GM20000 (cell line): ENCODE data around the gene OSCP1.

ENCODE experiments used
- DNase-seq: peaks from one replicate; pipeline ENCODE4 v3.0.0; 2012; ENCODE audit warnings: low spot score
- TF ChIP-seq, protein P1 (sequence below): IDR thresholded peaks from 2 replicates; pipeline ENCODE4 v1.5.1; 2012; ENCODE audit warnings: mild to moderate bottlenecking, control low read depth; ENCODE audit errors: extremely low read depth, missing control alignments

Gene OSCP1

DNA sequence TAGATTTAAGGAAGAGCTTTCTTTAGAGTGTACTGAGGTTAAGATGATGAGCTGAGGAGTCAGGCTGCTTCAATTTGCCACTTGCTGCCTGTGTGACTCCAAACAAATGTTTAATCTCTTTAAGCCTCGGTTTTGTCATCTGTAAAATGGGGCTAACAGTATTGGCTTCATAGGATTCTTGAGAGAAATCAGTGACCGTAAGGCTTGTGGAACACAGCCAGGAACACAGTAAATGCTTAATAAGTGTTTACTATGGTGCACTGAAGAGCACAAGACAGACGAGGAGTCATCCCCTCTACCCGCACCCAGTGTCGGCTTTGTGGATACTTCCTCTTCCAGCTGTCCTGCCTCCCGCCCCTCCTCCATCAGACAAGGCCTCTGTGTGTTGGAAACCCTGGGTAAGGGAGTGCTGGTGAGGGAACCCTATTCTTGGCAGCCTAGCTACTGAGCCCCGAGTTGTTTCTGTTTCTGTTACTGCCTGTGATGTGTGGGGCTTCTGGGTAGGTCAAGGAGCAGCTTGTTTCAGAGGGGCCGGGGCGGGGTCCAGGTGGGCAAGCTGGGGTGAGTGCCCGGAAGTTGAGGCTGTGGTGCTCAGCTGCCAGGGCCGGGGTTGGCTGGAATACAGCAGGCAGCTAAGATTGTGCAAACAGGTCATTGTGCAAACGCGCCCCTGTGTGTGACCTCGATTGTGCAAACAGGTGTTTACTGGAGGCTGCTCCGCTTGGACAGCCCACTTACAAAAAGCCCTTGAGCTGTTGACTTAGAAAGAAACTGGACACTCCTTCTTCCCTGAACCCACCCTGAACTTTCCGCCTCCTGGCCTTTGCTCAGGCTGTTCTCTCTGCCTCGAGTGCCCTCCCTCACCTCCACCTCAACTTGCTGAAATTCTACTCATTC, 36.4 kb upstream of the OSCP1 start:
- no peak for DNase-seq
- TF ChIP-seq, protein P1, sequence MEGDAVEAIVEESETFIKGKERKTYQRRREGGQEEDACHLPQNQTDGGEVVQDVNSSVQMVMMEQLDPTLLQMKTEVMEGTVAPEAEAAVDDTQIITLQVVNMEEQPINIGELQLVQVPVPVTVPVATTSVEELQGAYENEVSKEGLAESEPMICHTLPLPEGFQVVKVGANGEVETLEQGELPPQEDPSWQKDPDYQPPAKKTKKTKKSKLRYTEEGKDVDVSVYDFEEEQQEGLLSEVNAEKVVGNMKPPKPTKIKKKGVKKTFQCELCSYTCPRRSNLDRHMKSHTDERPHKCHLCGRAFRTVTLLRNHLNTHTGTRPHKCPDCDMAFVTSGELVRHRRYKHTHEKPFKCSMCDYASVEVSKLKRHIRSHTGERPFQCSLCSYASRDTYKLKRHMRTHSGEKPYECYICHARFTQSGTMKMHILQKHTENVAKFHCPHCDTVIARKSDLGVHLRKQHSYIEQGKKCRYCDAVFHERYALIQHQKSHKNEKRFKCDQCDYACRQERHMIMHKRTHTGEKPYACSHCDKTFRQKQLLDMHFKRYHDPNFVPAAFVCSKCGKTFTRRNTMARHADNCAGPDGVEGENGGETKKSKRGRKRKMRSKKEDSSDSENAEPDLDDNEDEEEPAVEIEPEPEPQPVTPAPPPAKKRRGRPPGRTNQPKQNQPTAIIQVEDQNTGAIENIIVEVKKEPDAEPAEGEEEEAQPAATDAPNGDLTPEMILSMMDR, result no peak

DNA sequence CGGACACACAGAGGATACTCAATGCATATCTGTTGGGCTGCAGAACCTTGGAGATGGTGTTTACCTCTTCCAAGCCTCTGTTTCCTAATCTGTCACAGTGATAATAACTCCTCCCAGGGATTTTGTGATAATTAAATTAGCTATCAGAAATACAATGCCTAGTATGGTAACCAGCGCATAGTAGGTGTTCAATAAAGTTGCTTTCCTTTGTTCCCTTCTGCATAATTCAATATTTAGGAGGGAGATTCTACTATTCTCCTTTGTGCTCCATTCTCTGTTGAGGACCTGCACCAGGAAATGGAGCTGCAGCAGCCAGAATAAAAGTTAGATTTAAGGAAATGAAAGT, 35.8 kb upstream of the OSCP1 start:
- no peak for DNase-seq
- TF ChIP-seq, protein P1, result no peak

DNA sequence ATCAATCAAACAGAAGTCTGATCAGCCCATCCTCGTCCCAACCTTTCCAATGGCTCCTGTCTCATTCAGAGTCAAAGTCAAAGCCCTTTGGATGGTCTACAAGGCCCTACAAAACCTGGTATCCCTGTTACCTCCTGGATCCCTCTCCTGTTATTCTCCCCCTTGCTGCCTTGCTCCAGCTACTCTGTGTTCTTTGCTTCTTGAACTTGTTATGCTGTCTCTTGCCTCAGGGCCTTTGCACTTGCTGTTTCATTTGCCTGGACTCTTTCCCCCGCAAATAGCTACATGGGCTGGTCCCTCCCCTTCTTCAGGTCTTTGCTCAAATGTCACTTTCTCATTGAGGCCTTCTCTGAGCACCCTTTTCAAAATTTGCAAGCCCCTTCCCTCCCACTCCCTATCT, 33.8 kb upstream of the OSCP1 start:
- no peak for DNase-seq
- TF ChIP-seq, protein P1, result no peak

DNA sequence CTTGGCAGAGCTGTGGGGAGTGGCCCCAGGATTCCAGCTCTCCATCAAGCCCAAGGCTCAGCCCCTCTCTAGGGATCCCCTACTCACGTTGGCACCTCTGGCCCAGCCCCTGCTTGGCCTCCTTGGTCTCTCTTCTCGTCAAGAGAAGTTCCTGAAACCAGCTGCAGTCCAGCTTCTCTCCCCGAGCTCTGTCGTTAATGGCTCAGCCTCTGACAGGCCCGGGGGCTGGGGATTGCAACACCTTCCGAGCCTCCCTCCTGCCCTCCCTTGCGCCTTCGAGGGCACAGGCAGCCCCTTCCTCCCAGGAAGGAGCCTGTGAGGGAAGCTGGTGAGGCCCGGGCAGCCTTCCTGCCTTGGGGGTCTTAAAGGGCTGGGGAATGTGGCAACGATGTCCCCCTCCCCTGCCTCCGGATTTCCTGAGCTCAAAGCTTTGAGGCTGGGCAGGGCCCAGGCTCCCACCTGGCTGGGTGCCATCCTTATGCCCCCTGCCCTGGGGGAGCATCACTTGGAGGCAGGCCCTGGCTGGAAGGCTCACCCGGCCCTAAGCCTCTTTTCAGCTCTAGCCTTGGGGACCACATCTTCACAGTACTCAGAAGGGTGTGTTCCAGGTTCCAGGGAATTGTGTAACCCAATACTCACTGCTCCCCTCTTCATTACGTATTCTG, 32.6 kb upstream of the OSCP1 start, which contains the start of gene CSF3R:
Gene CSF3R, minus strand, starts transcription at position 190 of the 665 bp plus-strand sequence. CDS start 3,417 bp downstream, outside the sequence.
- no peak for DNase-seq
- TF ChIP-seq, protein P1, result no peak

DNA sequence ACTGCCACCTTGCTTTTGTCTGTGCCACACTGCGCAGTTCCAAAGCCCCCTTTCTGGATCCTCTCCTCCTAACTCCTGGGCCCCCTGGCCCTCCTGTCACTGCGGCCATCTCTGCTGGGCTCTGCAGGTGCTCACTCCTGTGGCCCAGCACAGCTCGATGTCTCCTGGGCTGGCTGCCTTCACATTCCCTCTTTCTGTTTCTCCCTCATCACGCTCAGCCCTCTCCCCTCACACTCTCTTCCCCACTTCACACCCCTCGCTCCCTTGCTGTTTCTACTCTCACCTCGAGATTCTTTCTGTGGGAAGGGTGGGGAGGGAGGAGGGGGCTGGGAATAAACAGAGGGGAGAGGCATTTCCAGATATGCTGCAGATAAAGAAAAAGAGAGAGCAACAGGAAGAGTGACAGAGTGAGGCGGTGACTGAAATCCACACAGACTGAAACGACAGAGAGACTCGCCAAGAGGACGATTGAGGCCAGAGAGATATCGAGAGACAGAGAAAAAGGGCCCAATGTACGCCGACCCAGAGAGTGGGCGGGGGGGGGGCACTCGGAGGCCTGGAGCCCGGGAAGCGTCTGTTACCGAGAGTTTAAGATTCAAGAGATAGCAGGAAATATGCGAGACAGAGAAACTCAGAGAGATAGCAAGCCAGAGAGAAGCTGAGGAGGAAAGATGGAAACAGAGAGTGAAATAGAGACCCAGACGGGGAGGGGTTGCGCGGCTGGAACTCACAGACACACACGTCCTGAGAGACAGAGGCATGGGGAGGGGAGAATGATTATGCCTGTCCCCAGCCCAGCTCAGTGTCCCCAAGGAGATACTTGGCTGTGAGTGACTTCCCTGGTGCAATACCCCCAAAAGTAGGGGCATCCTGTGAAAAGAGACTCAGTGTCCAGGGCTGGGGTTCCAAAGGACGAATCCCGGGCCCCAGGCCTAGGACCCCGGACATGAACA, 31.8 kb upstream of the OSCP1 start:
- no peak for DNase-seq
- TF ChIP-seq, protein P1, result no peak

DNA sequence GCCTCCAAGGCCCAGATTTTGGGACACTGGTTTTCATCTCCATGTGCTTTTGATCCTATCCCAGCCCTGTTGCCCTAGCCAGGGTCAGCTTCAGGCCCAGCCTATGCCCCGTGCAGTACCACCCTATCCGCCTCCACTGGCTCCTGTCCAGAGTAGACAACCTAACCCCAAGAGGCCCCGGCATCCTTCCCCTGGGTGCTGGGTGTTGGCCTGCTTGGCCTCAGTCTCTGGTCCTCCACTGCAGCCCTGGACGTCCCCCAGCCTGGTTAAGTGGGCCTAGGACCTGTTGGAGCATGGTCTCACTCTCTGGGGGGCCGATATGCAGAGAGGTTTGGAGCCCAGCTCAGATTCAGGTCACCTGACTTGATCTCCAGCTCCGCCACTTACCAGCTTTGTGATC, 30.8 kb upstream of the OSCP1 start:
- TF ChIP-seq, protein P1, result no peak
- no peak for DNase-seq

DNA sequence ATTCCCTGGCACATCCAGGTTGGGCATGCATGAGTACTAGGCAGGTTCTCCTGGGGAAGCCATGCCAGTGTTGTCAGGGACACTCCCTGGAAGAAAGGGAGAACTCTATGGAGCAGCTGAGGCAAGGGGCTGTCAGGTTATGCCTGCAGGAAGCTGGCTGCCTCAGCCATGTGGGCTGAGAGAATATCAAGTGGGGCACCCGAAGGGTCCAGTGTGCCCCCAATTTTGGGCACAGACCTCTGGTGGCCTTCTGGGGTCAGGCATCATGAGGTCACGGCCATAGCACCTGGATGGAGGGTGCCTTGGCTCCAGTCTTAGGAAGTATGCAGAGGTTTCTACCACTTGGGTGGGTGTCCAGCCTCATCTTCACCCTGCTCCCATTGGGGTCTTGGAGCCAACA, 29.9 kb upstream of the OSCP1 start:
- DNase-seq, result no peak
- TF ChIP-seq, protein P1, result no peak
